Activated T-helper 1 cell treated with anti-CD3 and anti-CD28 coated beads, Interleukin-12 subunit alpha, Interleukin-12 subunit beta, Interleukin-2, Interleukin-4 antibody, amounts not matched to agents 30 ng/mL and 10 ng/mL and 1 ng/mL, durations not matched to agents 14 hours and 24 hours and 36 hours (primary cell): Measurements from ENCODE around the gene GRID1. TPM values are rescaled to one million over a fixed set of nuclear protein-coding genes. Genes with fewer than 3 reads are reported as not detected.

Experiments
- DNase-seq: peaks from one replicate; pipeline ENCODE4 v3.0.0; 2021; ENCODE audit warnings: low spot score
- H3K27ac Mint-ChIP-seq: one replicate; pipeline ENCODE4 v1.8.0; 2021; ENCODE audit warnings: mild to moderate bottlenecking, mixed read lengths
- H3K27me3 Mint-ChIP-seq: one replicate; pipeline ENCODE4 v1.8.0; 2022; ENCODE audit warnings: mild to moderate bottlenecking, moderate library complexity, mixed read lengths; ENCODE audit not compliant: insufficient read depth
- H3K36me3 Mint-ChIP-seq: one replicate; pipeline ENCODE4 v1.8.0; 2021; ENCODE audit warnings: low read depth, mixed read lengths
- H3K4me1 Mint-ChIP-seq: one replicate; pipeline ENCODE4 v1.8.0; 2021; ENCODE audit warnings: low read depth, mixed read lengths
- H3K4me3 Mint-ChIP-seq: one replicate; pipeline ENCODE4 v1.8.0; 2021; ENCODE audit warnings: mild to moderate bottlenecking, moderate library complexity, mixed read lengths
- H3K9me3 Mint-ChIP-seq: one replicate; pipeline ENCODE4 v1.8.0; 2021; ENCODE audit warnings: mixed read lengths
- intact Hi-C: fragments of 100-400 bp; cut with micrococcal nuclease; formaldehyde crosslinking; loops from one replicate; pipeline ENCODE4 v1.15.1; 2024
- total RNA-seq: library from RNA; stranded (reverse); gene quantifications from 2 replicates; pipeline ENCODE4 v1.2.3, GENCODE V29; 2022

Gene GRID1
- total RNA-seq, 1 donor from 2014 or later: not detected

DNA sequence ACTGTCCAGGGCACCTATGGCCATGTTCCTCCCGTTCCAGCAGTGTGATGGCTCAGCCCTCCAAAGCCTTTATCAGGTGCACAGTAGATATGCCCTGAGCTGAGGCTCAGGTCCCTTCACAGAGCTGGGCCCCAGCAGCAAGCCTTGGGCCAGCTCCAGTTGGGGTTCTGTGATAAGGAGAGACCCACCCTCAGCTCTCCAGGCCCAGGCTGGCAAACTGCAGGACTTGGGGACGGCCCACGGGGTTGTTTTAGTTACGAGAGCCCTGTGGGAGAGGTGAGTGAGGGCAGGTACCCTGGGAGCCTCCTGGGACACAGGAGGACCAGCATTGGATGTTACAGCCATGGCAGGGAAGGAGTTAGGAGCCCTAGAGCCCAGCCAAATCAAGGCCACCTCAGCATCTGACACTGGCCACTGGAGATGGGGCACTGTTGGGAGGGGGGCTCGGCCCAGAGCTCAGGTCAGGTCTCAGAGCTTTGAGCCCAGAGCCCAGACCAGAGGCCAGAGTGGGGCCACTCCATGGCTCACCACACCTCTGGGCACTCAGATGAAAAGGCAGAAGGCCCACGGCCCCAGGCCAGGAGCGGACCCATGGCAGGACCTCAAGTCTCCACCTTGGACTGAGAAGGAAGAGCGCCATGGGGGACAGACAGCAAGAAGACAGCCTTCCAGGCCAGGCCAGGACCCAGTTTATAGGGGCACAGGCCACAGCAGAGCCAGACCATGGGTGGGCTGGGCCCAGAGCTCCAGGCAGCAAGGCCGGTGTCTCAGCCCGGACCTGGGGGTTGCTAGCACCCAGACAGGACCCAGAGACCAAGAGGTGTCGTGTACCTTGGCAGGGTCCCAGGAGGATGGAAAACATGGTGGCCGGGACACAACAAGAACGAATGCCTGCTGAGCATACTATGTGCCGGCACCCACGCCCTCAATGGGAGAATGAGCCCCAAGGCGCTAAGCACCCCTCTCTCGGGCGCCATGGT, 12.8 kb downstream of the GRID1 start:
- DNase-seq: no peak
- no peaks in the 10 kb centered on the region for H3K9me3 Mint-ChIP-seq
- H3K36me3 Mint-ChIP-seq: no peaks in the 10 kb centered on the region
- no peaks in the 10 kb centered on the region for H3K4me1 Mint-ChIP-seq
- intact Hi-C loops: no loop called here
- H3K27me3 Mint-ChIP-seq: peaks cover 4% of the 10 kb centered on the region
- H3K4me3 Mint-ChIP-seq: no peak overlapping the region
- H3K27ac Mint-ChIP-seq: no peak overlapping the region

DNA sequence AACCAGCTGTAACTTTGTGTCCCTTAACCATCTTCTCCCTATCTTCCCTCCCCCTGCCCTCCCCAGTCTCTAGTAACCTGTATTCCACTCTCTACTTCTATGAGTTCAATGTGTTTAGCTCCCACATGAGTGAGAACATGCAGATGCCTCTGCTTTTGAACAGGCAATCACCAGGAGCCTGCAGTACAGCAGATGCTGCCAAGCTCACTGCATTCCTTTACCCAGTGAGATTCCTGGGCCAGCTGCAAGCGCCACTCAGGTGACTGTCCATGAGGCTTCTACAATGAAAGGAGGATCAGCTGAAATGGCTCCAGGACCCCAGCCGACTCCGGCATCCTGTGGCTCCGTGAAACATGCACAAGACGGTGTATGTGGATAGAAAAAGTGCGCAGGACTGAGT, 15.7 kb downstream of the GRID1 start:
- H3K9me3 Mint-ChIP-seq: no peaks in the 10 kb centered on the region
- no peaks in the 10 kb centered on the region for H3K4me1 Mint-ChIP-seq
- no peak overlapping the region for H3K27ac Mint-ChIP-seq
- H3K27me3 Mint-ChIP-seq: peaks cover 2% of the 10 kb centered on the region
- no peak for DNase-seq
- H3K36me3 Mint-ChIP-seq: no peaks in the 10 kb centered on the region
- no peak overlapping the region for H3K4me3 Mint-ChIP-seq
- intact Hi-C loops: no loop called here

DNA sequence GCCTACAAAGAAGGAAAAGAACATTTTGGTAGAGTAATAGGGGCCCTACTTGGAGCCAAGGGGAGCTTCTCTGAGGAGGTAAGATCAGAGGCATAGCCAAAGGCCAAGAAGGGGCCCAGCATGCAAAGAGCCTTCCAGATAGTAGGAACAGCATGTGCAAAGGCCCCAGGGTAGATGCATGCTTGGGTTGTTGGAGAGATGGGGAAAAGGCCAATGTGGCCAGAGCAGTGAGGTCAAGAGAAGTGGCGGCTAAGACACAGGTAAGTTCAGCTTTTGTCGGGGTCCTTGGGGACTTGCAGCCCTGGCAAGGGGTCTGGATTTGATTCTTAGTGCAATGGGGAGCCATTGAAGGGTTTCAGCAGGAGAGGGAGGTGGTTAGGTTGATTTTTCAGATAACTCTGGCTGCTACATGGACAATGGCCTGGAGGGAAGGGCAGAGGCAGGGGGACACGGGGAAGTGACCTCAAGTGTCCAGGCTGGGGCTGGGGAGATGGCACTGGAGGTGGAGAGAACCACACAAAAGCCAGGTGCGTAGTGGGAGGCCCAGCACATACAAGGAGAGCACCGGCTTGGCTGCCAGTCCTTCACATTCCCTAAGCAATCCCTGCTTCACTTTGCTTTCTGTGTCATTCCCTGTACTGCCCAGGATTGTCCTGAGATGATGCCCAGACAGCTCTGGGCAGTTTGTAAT, 16.5 kb downstream of the GRID1 start:
- no peak for DNase-seq
- no peaks in the 10 kb centered on the region for H3K36me3 Mint-ChIP-seq
- intact Hi-C loops: no loop called here
- no peak overlapping the region for H3K4me3 Mint-ChIP-seq
- no peaks in the 10 kb centered on the region for H3K4me1 Mint-ChIP-seq
- H3K27ac Mint-ChIP-seq: no peak overlapping the region
- peaks cover 4% of the 10 kb centered on the region for H3K27me3 Mint-ChIP-seq
- H3K9me3 Mint-ChIP-seq: no peaks in the 10 kb centered on the region

DNA sequence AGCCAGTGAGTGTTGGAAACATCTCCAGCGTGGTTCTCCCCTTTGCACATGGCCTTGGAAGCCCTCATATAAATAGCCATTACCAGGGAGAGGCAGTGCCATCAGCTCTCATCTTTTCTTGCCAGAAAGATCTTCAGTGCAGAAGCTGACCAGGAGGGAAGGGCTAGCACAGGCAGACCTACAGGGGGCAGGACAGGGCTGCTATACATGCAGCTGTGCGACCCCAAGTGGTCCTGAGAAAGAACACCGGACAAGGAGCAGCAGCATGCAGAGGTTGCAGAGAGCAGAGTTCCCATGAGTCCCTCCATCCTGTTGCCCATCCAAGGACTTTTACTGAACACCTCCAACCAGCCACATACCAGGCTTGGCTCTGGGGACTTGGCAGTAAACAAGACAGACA, 17.1 kb downstream of the GRID1 start:
- H3K36me3 Mint-ChIP-seq: no peaks in the 10 kb centered on the region
- no peaks in the 10 kb centered on the region for H3K9me3 Mint-ChIP-seq
- no peak overlapping the region for H3K27ac Mint-ChIP-seq
- peaks cover 4% of the 10 kb centered on the region for H3K27me3 Mint-ChIP-seq
- H3K4me3 Mint-ChIP-seq: no peak overlapping the region
- intact Hi-C loops: no loop called here
- no peaks in the 10 kb centered on the region for H3K4me1 Mint-ChIP-seq
- DNase-seq: no peak

DNA sequence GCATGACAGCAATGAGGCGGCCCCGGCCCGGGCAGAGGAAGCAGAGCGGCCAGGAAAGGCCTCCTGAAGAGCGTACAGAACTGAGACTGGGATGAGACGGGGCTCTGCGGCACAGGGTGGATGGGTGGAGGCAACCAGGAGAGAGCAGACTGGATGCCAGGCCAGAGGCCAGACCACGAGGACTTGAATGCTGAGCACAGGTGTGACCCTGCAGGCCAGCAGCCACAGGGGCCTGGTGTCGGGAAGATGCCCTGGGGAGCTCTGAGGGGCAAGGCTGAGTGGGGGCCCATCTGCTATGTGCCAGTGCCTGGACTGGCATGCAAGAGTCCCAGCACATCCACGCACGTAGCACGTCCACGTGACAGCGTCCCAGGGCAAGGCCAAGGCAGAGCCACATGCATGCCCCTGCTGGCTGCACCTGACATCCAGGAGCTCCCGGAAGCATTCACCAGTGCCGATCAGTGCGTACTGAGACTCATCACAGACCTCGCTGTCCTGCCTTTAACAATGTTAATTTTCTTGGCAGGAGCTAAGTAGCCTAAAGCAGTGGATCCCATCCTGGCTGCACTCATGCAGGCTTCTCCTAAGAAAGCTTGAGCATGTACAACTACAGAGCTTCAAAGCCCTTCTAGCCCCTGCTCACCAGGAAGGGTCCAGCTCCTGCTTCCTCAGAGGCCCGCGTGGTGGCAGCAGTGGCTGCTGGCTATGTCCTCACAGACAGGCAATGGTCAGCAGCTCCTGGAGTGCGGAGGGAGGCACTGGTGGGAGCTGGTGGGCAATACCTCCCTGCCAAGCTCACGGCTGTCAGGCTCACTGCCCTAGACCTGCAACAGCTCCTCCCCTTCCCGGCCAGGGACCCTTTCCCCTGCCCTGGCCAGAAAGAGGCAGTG, 18.0 kb downstream of the GRID1 start:
- Mint-ChIP-seq H3K27ac (no peak overlapping the region), H3K4me1 (no peaks in the 10 kb centered on the region), H3K4me3 (no peak overlapping the region), H3K36me3 (no peaks in the 10 kb centered on the region), H3K27me3 (peaks cover 4% of the 10 kb centered on the region), H3K9me3 (no peaks in the 10 kb centered on the region)
- intact Hi-C loops: no loop called here
- DNase-seq: no peak

DNA sequence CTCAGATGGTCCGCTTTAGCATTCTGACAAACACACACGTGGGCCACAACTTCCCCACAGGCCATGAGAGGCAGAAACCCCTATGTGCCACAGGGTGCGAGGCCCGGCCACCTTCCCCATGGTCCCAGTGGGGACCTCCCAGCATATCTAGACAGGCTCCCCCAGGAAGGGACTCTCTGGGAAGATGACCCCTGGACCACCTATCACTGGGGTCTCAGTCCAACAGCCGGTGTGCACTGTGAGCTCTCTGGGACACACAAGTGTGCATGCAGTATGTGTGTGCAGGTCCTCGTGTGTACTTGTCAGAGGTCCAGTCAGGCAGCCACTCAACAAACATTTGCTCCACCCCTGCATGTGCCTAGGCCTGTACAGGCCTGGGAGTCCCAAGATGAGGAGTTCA, 18.7 kb downstream of the GRID1 start:
- H3K27me3 Mint-ChIP-seq: peaks cover 4% of the 10 kb centered on the region
- DNase-seq: no peak
- no peak overlapping the region for H3K4me3 Mint-ChIP-seq
- H3K36me3 Mint-ChIP-seq: no peaks in the 10 kb centered on the region
- no peak overlapping the region for H3K27ac Mint-ChIP-seq
- no peaks in the 10 kb centered on the region for H3K9me3 Mint-ChIP-seq
- H3K4me1 Mint-ChIP-seq: no peaks in the 10 kb centered on the region
- intact Hi-C loops: no loop called here

DNA sequence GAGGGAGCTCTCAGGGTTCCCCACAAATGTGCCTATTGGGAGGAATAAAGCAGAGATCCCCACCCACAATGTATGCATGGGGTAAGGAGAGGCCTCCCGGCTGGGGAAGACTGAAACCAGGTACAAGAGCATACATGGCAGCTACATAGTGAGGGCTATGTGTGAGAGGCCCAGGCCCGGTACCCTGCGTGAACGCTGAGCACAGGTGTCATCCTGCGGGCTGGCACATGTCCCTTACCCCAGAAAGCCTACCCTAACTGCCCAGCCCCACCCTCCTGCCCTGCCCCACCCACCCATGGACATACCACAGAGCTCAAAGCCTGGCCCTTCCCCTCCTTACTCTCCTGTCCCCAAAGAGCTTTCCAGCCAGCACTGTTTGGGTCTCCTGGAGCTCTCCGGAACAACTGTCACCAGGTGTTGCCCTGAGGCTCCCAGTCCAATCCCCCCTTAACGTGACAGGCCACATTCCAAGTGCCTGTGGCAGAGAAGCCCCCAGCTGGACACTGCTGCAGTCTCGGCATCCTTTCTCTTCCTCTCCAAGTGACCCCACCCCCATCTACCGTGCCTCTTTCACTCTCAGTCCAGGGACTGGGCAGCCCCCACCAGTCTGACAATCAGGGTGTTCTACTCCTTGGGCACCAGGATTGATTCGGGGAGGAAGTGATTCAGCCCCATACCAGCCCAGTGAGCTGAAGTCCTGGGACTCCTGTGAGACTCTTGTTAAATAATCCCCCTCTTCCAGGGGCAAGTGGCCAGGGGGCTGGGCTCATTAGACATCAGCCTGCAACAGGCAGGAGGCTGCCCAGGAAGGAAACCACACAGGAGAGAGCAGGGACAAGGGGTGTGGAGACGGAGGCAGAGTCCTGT, 19.6 kb downstream of the GRID1 start:
- no peaks in the 10 kb centered on the region for H3K36me3 Mint-ChIP-seq
- intact Hi-C loops: no loop called here

DNA sequence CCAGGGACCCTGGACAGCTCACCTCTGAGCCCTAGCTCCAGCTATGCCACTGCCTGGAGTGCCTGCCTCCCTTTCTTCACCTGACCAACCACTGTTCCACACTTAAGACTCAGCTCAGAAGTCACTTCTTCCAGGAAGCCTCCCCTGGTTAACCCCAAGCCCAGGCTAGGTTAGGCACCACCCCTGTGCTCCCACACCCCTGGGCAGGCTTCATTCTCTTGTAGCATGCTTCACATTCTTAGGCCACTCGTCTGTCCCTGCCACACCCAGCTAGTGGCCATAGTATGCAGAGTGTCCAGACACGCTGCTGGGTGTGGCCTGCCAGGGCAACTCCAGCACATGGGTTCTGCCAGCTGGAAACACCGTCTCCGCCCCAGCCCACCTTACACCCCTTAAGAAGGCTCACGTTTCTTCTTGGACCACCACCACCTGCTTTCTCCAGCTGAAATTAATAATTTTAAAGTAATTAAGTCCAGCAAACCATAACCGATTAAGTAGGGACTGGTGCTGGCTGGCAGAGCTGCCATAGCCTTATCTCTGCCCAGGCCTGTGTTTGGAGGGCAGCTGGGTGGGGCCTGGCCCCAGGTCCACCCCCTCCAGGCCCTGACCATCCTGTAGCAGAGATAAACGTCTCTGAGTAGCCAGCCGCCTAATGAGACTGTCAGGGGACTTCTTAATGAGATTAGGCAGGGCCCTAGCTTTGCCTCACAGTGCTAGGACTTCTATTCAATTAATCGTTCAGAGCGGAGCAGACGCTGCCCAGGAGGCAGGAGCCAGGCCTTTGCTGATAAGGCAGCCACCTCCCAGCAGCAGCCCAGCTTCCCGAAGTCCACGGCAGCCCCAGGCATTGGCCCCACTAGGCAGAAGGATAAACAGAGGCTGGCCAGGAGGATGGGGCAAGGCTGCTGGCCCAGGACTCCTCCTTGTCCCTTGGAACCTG, 20.5 kb downstream of the GRID1 start:
- Mint-ChIP-seq H3K27me3 (peaks cover 4% of the 10 kb centered on the region), H3K36me3 (no peaks in the 10 kb centered on the region), H3K27ac (no peak overlapping the region), H3K4me1 (no peaks in the 10 kb centered on the region), H3K9me3 (no peaks in the 10 kb centered on the region), H3K4me3 (no peak overlapping the region)
- intact Hi-C loops: no loop called here
- DNase-seq: no peak

More for the DNA sequence above, 19.6 kb downstream of the GRID1 start:
- Mint-ChIP-seq H3K4me1 (no peaks in the 10 kb centered on the region), H3K27me3 (peaks cover 4% of the 10 kb centered on the region), H3K4me3 (no peak overlapping the region), H3K9me3 (no peaks in the 10 kb centered on the region), H3K27ac (no peak overlapping the region)
- DNase-seq: no peak

DNA sequence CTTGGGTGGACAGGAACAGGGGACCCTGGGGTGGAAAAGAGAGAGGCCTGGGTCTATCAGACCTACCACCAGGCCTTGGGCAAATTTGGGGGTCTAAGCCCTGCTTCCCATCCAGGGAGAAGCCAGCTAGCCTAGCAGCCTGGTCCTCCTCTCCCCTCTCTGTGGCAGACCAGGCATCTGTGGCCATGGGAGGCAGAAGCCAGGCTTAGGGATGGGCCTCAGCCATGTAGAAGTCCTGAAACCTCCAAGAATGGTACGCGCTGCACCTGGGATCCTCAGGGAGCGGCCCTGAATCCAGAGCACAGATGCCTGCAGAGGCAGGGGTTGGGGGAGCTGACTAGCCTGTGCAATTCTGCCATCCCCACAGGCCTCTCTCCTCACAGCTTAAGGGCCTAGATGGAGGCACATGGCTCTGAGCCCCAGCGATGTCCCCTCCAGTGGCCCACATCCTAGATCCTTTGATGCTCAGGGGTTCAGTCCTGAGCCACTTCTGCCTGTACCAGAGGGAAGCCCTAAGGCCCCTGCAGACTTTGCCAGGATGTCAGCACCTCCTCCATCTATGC, 21.2 kb downstream of the GRID1 start:
- no peak overlapping the region for H3K4me3 Mint-ChIP-seq
- DNase-seq: no peak
- intact Hi-C loops: no loop called here
- H3K9me3 Mint-ChIP-seq: no peaks in the 10 kb centered on the region
- peaks cover 2% of the 10 kb centered on the region for H3K27me3 Mint-ChIP-seq
- H3K36me3 Mint-ChIP-seq: no peaks in the 10 kb centered on the region
- H3K27ac Mint-ChIP-seq: no peak overlapping the region
- no peaks in the 10 kb centered on the region for H3K4me1 Mint-ChIP-seq

DNA sequence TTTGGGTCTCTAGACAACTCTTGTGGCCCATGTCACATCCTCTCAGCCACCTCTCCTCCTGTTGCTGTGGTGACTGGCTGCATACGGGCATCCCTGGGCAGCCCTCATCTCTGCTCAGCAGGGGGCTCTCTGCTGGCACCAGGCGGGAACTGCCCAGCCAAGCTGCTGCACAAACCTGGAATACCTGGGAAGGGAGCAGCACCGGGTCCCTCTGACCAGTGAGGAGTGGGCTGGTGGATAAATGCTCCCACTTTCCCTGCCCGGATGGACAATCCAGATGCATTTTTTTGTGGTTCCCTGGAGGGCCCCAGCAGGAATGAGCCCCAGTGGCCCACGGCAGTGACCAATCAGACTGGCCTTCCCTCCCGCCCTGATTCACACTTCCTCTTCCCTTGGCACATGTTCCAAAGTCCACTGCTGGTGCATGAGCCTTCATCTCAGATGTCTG, 21.9 kb downstream of the GRID1 start:
- DNase-seq: no peak
- no peak overlapping the region for H3K4me3 Mint-ChIP-seq
- no peaks in the 10 kb centered on the region for H3K36me3 Mint-ChIP-seq
- H3K27ac Mint-ChIP-seq: no peak overlapping the region
- H3K9me3 Mint-ChIP-seq: no peaks in the 10 kb centered on the region
- intact Hi-C loops: no loop called here
- H3K27me3 Mint-ChIP-seq: peaks cover 2% of the 10 kb centered on the region
- no peaks in the 10 kb centered on the region for H3K4me1 Mint-ChIP-seq

DNA sequence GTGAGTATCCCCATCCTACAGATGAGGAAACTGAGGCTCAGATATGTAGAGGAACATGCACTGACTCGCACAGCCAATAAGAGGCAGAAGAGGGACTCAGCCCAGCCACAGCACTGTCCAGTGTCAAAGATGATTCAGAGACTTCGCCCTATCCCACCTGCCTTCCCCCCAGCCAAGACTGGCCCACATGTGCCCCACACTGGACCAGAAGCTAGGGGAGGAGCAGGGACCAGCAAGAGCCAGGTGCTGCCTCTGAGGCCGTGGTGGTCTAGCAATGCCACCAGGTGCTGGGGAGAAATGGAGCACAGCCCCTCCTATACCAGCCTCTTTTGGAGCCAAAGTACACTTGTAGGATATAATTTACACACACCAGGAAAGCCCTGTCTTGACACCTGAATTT, 22.3 kb downstream of the GRID1 start:
- intact Hi-C loops: no loop called here
- no peaks in the 10 kb centered on the region for H3K4me1 Mint-ChIP-seq
- DNase-seq: no peak
- H3K4me3 Mint-ChIP-seq: no peak overlapping the region
- H3K27ac Mint-ChIP-seq: no peak overlapping the region
- no peaks in the 10 kb centered on the region for H3K36me3 Mint-ChIP-seq
- no peaks in the 10 kb centered on the region for H3K9me3 Mint-ChIP-seq
- H3K27me3 Mint-ChIP-seq: peaks cover 2% of the 10 kb centered on the region
